ENCODE data around the gene TECTB.

DNA sequence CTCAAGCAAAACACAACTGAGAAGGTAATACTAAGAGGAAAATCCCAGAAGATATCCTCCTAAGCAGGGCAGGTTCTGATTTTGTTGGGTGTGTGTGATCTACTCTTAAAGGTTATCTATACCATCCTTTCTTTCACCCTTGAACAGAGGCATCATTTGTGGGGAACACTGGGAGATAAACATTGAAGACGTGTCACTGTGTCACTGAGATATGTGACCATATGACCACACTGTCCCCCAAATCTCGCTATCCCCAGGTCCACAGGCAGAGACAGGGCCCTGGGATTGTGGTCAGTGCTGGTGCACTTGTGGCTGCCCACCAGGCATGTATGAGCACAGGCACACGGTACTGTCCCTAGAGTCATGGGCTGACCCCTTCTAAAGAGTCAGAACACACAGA, 30.0 kb downstream of the TECTB start:
- TF ChIP-seq EZH2phosphoT487 (IDR thresholded peaks at IDR 0.05; ENCODE audit: insufficient read depth, low read depth) (no peak), EZH2 (IDR thresholded peaks at IDR 0.05; ENCODE audit: insufficient read depth, poor library complexity, severe bottlenecking) (no peak)

Data from GM23248 (cell line).